Measurements from ENCODE around the gene OR5T2.
"Not testable (repeated sequence)": the region's sequence is repeated elsewhere in the genome, so short reads cannot be mapped to it uniquely, and the experiment has no call there.

The OR5T2 gene

GRCh38 chr11:56234155-56234554 lies at the start of gene OR5T2:
OR5T2 (minus strand) TSS chr11:56234255; CDS start chr11:56233062, 1,193 bp downstream.
- no peak for DNase-seq

- no peak for DNase-seq
Measured at GRCh38 chr11:56273854-56274253, 39.8 kb upstream of the OR5T2 start, which contains the start of gene OR5T1. OR5T1 (plus strand) TSS chr11:56274154; CDS start chr11:56275639, 1,485 bp downstream.

GRCh38 chr11:56271092-56271491 lies 37.0 kb upstream of the OR5T2 start:
- DNase-seq, result no peak

GRCh38 chr11:56251954-56252353 lies 17.9 kb upstream of the OR5T2 start, which contains the start of gene OR5T3:
OR5T3 (plus strand) TSS chr11:56252254; CDS start chr11:56252254, 0 bp downstream.
- no peak for DNase-seq

GRCh38 chr11:56219735-56220134 lies 14.3 kb downstream of the OR5T2 start:
- DNase-seq, result not testable (repeated sequence)

GRCh38 chr11:56214537-56214936 lies 19.5 kb downstream of the OR5T2 start:
- no peak for DNase-seq

GRCh38 chr11:56207790-56208189 lies 26.3 kb downstream of the OR5T2 start:
- DNase-seq, result no peak

GRCh38 chr11:56197367-56197766 lies 36.7 kb downstream of the OR5T2 start:
- no peak for DNase-seq

GRCh38 chr11:56196705-56197104 lies 37.4 kb downstream of the OR5T2 start:
- DNase-seq, result no peak

GRCh38 chr11:56188602-56189001 lies 45.5 kb downstream of the OR5T2 start:
- no peak for DNase-seq

GRCh38 chr11:56183459-56183858 lies 50.6 kb downstream of the OR5T2 start:
- DNase-seq, result no peak
